Myocyte (in vitro differentiated cells): ENCODE results near the gene MRPL38. TPM values are rescaled to one million over a fixed set of nuclear protein-coding genes. Genes with fewer than 3 reads are reported as not detected.
"Not testable (repeated sequence)": the region's sequence is repeated elsewhere in the genome, so short reads cannot be mapped to it uniquely, and the experiment has no call there.

ENCODE experiments used
- DNase-seq: peaks from one replicate; pipeline ENCODE4 v3.0.0-alpha.2; 2012; ENCODE audit warnings: low read depth
- total RNA-seq: library from RNA; depleted of rRNA; stranded (reverse); fragments of >200 nt; gene quantifications from 2 replicates; pipeline ENCODE4 v1.2.3, GENCODE V29; 2014

Gene MRPL38
- total RNA-seq, 1 donor from 2014 or later = 43.4 TPM

DNA sequence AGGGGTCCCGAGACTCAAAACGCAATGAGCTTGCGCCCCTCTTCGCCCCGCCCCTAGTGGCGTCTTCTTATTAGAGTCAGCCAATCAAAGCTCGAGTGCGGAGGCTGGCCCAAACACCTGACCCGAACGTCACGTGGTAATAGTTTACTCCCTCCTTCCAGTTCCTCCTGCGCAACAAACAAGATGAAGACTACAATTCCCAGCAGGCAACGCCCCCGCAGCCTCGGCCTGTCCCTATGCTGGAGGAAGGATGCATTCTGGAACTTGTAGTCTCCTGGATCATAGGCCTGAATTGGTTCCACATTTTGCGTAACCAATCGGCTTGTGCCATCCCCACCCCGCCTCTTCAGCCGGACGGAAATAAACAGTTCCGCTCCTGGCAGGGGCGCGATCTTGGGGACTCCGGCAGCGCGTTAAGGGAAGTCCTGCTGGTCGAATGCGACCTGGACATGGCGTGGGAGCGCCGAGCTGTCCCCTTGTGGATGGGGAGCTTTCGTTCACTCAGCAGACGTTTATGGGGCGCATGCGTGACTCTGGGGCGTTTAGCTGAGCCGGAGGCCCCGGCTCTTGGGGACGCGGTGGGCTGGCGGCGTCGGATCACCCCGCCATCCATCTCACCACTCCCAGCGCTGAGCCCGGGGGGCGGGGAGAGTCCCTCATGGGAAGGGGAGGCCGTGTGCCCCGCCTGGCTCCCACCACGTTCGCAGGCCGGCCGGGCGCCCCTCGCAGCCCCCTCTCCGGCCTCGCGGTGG lies 49.2 kb downstream of the MRPL38 start, which contains the start of gene WBP2:
Gene WBP2 (minus strand): TSS at position 26 of the 752 bp plus-strand sequence. CDS start 38 bp downstream, outside the sequence.
- DNase-seq = peak; percentile 100

GRCh38 chr17:75854881-75855309 lies 49.8 kb downstream of the MRPL38 start:
- DNase-seq = no peak

- peak; percentile 83 for DNase-seq
These were observed 50.5 kb downstream of the MRPL38 start for GRCh38 chr17:75854101-75854748.

GRCh38 chr17:75853433-75853832 lies 51.3 kb downstream of the MRPL38 start:
- DNase-seq = peak; percentile 51

DNA sequence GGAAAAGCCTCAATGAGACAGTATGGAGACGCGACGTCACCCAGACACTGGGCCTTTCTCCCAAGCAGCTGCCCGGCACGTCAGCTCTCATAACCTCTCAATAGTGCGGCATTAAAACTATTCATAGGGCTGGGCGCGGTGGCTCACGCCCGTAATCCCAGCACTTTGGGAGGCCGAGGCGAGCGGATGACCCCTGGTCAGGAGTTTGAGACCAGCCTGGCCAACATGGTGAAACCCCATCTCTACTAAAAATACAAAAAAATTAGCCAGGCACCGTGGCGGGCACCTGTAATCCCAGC lies 53.0 kb downstream of the MRPL38 start:
- DNase-seq = not testable (repeated sequence)

DNA sequence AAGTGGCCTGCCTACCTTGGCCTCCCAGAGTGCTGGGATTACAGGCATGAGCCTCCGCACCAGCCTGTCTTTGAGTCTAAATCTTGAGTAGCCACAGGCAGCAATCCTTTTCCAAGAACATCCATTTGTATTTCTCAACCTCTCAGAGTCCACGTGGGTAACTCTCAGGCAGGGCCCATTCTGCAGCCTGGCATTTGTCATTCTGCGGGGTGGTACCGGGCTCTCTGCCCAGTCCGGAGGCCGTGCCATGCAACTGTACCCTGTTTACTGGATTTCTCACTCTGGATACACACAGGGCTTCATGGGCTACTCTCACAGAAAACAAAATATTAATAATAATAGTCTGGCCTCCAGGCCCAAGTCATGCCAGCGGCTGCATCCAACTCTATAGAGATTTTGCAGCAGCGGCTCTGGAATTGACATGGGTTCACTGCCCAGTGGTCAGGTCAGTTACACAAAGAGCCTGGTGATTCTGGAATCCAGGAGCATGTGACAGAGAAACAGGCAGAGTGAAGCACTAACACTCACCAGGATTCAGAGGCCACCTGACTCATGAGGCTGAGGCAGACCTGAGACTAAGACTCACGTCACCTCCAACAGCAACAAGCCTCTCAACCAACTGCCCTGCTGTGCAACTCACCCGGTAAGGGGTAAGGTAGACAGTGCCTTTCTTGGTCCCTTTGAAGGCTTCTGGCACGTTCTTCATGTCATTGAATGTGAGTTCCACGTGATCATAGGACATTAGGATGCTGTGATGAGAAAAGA lies 53.6 kb downstream of the MRPL38 start:
- peak; percentile 23 for DNase-seq

DNA sequence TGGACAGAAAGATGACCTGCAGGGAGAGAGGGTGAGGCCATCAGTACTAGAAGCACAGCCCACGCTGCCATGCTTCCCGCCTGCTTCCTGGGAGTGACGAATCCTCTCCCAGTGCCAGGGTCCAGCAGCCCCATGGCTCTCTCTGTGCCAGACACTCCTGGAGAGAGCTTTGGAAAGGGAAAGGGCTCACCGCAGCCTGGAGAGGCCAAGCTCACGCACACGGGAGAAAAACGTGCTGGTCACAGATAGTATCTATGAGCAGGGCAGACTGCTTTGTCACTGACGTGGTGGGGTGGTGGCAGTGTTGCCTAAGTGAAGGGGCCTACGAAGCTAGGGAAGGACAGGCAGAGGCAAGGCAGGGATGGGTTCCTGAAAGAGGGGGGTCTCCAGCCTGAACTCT lies 55.0 kb downstream of the MRPL38 start:
- no peak for DNase-seq

DNA sequence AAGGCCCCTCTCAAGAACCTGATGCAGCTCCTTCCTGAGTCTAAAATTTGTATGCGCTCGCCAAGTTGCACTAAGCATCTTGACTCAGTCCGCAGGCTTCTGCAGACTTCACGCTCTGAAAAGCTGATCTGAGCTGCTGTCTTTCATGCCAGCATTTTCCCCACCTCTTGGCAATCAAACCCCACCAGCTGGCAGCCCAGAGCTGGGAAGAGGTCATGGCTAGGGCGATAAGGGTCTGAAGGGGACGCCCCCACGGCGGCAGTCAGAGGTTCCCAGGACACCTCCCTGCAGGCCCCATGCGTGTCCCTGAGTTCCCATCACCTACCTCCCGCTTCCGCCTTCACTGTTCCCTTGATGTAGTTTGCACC lies 55.4 kb downstream of the MRPL38 start:
- no peak for DNase-seq

Other genes with a start within 250 kb of the MRPL38 start
- 19.9 and 20.7 TPM in 2 replicates for gene RECQL5, start 237.7 kb downstream of the MRPL38 start, total RNA-seq
- gene SAP30BP, start 237.5 kb downstream of the MRPL38 start, total RNA-seq = 34.3 and 47.4 TPM in 2 replicates
- gene ITGB4, start 183.4 kb downstream of the MRPL38 start, total RNA-seq = 0.13 TPM in 1 of 2 replicates, not detected in the other
- 18.5 and 24.0 TPM in 2 replicates for gene GALK1, start 139.7 kb downstream of the MRPL38 start, total RNA-seq
- gene UNK, start 120.1 kb downstream of the MRPL38 start, total RNA-seq = 12.7 and 23.6 TPM in 2 replicates
- gene UNC13D, start 60.5 kb downstream of the MRPL38 start, total RNA-seq = 0.68 and 1.9 TPM in 2 replicates
- 47.5 and 60.3 TPM in 2 replicates for gene WBP2, start 49.5 kb downstream of the MRPL38 start, total RNA-seq
- gene TRIM47, start 26.3 kb downstream of the MRPL38 start, total RNA-seq = 7.2 and 8.8 TPM in 2 replicates
- 22.8 and 25.3 TPM in 2 replicates for gene TRIM65, start 7.9 kb downstream of the MRPL38 start, total RNA-seq
- gene FBF1, start 36.2 kb upstream of the MRPL38 start, total RNA-seq = 7.8 and 10.4 TPM in 2 replicates
- 41.5 and 42.3 TPM in 2 replicates for gene ACOX1, start 74.3 kb upstream of the MRPL38 start, total RNA-seq
- gene TEN1, start 74.4 kb upstream of the MRPL38 start, total RNA-seq = 16.7 and 18.3 TPM in 2 replicates
- gene CDK3, start 96.0 kb upstream of the MRPL38 start, total RNA-seq = 3.6 and 4.9 TPM in 2 replicates
- gene EVPL, start 122.4 kb upstream of the MRPL38 start, total RNA-seq = not detected in 2 replicates
- 32.5 and 41.7 TPM in 2 replicates for gene SRP68, start 167.6 kb upstream of the MRPL38 start, total RNA-seq
- not detected in 2 replicates for gene GALR2, start 169.9 kb upstream of the MRPL38 start, total RNA-seq
- not detected in 2 replicates for gene ZACN, start 174.3 kb upstream of the MRPL38 start, total RNA-seq
- 86.2 and 104 TPM in 2 replicates for gene EXOC7, start 198.9 kb upstream of the MRPL38 start, total RNA-seq
- gene FOXJ1, start 236.4 kb upstream of the MRPL38 start, total RNA-seq = not detected in 2 replicates